ENCODE measurements around the gene ADAMTS3.

ADAMTS3 gene

DNA sequence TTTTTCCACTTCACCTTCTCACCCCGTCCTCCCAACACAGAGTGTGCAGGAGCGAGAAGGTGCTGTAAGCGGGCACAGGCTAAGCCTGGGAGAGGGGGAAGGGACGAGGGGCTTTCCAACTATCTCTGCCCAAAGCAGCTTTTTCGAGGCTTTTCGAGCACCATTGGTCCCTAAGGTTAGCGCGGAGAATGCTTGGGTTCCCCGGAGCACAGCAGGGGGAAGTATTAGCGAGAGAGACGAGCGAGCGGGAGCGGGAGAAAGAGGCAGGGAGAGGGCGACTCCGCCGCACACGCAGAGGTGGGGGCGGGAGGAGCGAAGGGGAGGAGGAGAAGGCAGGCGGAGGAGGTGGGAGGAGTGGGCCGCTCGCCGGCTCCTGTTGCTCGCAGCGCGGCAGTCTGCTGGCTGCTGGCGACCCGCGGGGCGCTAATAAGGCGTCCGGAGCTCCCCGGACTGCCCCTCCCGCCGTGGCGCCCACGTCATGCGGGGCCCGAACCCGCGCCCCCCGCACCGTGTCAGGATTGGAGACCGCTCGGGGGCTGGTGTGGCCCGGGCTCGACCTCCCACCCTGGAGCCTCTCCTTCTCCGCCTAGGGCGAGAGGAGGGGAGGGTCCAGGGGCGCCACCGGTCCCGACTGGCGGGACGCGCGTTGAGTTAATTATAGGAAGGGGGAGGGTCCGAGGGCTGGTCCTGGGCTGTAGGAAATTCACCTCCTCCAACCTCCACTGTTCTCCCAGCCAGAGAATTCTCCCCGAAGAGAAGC, at the start of gene ADAMTS3:
Gene ADAMTS3 (minus strand): TSS at position 263 of the 760 bp plus-strand sequence. CDS start 459 bp downstream, outside the sequence.
- DNase-seq = no peak

DNA sequence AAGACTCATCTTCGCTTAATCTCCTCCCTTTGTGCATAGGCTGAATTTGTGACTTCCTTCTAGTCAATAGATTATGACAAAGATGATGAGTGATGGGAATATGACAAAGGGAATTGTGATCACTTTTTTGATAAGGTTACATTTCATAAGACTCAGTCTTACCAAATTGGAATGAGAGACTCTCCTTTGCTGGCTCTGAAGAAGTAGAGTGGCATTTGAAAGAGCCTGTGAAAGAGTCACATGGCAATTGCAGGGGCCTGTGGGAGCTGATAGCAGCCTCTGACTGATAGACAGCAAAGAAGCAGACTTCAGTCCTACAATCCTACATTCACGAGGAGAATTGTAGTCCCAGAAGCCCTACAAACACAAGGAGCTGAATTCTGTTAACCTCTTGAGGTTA, 44.9 kb upstream of the ADAMTS3 start:
- DNase-seq = no peak

DNA sequence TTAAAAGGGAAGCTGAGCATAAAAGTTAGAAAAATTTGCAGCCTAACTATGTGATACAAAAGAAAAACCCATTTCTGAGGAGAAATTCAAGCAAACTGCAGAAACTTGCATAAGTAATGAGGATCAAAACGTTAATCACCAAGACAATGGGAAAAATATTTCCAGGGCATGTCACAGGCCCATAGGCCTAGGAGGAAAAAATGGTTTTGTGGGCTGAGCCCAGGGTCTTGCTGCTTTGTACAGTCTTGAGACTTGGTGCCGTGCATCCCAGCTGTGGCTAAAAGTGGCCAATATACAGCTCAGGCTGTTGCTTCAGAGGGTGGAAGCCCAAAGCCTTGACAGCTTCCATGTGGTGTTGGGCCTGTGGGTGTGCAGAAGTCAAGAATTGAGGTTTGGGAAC, 37.7 kb upstream of the ADAMTS3 start:
- DNase-seq = no peak

DNA sequence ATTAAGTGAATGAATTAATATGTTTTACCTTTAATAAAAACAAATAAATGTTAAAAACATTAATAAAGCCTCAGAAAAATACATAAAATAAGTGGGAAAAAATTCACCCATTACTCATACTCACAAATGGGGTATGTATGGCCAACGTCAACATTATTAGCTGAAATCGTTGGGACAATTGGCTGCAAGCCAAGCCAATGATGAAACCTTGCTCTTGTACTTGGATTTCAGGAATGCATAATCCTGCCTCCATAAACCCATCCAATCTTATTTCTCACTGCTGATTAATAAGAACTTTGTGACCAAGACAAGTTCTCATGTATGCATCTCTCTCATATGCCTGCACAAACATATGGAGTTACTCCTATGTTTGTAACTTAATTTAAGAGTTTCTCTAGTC, 35.3 kb upstream of the ADAMTS3 start:
- DNase-seq = no peak

DNA sequence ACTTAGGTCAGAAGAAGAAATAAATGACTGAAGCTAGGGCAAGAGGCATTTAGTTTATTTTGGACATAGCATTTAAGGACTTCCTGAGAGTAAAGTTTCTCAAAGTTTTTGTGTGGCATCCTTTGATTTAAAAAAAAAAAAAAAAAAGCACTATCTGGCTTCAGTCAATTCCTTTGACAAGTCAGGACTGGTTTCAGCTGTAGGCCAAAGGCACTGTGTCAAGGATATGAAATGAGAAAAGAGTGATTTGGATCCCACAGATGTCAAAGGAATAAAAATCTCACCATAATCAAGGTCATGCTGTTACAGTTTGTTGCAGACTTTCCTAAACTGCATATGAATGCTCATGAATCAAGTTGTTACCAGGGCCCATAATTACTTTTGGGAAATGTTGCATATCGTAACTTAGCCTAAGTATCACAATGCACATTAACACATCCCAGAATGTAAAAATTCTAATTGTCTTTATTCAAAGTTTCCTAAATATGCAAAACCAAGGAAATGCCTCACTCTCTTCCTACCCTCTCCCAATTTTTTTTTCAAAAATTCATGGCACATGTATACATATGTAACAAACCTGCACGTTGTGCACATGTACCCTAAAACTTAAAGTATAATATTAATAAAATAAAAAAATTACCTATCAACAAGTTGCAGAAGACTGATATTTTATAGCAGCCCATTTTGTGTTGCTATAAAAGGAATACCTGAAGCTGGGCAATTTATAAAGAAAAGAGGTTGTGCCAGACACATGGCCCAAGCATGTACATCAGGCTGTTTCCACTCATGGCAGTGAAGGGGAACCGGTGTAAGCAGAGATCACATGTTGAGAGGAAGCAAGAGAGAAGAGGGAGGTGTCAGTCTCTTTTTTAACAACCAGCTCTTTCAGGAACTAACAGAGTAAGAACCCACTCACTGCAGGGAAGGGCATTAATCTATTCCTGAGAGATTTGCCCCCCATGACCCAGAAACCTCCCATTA, 33.7 kb upstream of the ADAMTS3 start:
- DNase-seq = no peak

DNA sequence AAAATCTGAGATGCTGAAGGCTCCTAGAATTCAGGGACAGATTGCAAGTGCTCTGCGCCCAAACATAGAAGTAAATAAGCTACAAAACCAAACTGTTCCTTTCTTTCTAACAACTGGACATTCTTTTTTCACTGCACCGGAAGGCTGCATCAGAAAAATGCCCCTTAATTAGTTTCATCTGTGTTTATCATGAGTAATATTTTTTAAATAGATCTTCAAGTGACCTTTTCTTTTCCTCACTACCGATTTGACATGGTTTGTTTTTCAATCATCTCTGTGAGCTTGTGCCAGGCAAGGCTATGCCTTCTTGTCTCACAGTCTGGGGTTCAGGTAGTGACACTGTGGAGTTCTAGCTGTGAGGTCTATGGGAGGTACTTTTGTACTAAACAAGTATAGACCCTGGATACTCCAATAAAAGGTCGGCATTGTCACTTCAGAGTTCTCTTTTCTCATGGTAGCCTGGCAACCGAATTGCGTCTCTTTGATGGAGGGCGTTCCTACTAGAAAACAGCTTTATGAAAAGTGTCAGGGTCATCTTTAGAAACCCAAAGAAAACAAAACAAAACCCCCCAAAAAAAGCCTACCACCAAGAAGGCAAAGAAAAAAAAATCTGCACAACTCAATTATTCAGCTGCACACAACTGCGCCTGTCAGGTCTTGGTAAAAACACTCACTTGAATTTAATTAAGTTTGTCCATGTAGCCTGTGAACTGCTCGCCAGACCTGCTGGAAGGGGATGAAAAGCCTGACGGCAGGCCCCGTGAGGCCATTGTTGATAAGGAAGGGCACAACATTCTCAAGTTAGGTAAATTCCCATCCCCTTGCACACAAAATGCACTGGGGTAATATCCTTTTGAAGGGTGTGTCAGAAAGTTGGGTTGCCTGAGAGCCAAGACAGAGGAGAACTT, 22.8 kb upstream of the ADAMTS3 start:
- DNase-seq = no peak

DNA sequence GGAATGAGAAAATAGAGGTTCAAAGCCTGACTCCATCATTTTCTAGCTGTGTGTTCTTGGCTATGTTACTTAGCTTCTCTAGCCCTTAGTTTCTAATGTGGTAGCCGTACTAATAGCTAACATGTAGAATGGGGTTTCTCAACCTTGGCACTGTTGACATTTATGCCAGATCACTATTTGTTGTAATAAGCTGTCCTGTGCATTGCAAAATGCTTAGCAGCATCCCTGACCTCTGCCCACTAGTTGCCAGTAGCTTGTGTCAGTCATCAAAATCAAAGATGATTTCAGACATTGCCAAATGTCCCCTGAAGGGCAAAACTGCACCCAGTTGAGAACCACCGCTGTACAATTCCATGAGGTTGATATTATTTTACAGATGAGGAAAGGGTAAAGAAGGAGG, 18.3 kb upstream of the ADAMTS3 start:
- no peak for DNase-seq

DNA sequence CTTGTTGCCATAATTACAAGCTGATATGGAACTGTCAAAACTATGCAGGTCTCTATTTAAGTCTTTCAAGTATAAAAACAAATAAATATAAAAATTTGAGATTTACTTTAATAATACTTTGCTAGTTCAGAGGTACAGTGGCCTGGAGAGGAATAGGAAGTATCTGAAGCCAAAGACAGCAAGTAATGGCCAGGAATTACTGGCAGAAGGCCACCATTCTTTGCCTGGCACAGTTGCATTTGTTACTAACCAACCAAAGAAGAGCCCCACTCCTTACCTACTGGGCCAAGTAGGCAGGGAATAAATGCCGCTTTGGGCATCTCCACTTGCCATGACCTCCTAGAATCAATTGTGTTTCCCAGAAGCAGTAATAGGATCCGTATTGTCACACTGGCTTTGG, 13.8 kb upstream of the ADAMTS3 start:
- DNase-seq = no peak

DNA sequence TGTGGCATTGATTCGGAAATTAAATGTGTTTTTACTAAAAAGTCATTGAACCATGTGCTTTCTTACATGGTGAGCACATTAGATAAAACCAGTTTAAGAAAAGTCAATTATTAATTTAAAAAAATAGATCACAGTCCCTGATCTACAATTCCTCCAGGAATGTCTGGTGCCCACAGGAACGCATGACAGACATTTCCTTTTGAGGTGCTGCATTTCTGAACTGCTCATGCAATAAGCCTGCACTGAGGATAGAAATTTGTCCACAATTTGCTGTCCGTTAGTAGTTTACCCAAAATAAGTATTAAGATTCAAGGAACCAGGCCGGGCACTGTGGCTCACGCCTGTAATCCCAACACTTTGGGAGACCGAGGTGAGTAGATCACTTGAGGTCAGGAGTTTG, 8.2 kb upstream of the ADAMTS3 start:
- DNase-seq = no peak

DNA sequence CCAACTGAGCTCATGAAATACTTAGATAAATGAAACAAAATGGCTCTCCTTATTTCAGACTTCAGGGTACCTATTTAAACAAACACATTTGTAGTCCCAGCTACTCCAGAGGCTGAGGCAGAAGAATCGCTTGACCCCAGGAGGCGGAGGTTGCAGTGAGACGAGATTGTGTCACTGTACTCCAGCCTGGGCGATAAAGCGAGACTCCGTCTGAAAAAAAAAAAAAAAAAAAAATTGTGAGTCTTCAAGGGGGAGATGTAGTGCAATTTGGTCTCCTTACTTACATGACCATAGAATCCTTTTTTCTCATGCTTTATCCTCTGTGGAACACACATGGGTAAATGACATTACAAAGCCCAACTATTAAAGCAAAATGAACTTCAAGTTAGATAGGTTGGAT, 2.3 kb upstream of the ADAMTS3 start:
- no peak for DNase-seq

DNA sequence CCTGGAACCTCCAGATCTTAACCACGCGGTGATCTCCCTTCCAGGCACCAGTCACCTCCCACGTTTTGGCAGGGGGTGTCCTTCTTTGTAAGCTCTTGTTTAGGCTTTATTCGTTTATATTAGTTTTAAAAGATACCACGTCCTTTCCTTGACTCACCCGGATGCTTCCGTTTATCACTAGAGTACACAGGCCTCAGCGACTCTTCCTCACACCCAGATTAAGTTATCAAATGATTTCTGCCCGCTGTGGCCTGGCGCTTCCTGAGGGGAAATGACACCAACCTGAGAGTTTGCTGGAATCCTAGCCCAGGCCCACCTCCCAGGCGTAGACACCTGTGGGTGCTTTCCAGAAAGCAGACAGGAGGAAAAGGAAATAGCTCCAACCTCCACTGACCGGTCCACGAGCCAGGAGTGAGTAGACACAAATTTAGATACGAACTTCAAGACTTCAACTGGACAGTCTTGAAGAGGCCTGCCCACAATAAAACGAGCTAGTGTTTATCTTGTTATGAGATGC, 756 bp upstream of the ADAMTS3 start:
- no peak for DNase-seq

DNA sequence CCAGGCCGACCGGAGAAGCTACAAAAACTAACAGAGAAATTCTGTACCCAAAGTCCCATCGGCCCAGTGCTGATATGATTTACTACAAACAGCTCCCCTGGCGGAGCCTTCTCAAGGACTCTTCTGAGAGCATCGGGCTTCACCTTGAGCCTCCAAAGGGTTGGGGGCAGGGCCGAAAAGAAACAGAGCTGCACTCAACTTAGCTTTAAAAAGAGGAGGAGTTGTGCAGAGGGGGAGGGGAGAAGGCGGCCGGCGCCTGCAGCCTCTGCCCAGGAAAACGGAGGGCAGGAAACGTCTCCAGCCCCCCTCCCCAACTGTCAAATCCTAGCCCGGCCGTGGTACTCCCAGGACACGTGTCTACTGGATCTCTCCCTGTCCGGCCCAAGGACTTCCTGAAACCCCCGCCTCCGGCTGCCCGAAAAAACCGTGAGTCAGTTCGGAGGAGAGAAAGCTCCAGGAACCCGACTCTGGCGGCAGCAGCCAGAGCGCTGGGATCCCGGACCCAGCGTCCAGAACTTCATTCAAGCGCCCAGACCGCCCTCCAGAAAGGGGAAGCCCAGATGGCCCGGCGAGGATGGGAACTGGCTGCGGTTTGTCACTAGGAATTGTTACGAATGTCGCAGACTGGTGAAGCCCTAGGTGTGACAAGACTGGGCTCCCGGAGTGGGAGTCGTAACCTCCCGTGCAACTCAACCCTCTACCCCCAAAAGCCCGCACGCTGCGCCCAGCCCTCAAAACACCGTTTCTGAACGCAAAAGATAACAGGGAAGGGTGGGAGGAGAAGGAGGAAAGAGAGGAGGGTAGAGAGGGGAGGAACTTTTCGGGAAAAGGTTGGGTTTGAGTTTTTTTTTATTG, 973 bp downstream of the ADAMTS3 start:
- no peak for DNase-seq

DNA sequence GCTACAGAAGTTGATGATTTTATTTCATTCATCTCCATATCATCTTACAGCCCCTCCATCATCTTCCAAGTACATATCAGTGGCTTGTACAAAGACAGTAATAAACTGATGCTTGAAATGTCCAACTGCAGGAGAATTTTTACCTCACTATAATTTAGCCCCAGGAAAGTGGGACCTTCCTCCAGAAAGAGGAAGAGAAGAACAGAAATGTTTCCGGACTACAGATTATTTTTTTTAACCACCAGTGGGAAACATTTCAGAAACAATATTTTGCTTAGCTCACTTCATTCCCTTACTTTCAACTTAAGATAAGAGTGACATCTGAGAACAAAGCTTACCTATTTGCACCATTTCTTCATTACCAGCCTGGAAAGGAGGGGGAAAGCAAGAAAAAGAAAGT, 2.0 kb downstream of the ADAMTS3 start:
- no peak for DNase-seq

DNA sequence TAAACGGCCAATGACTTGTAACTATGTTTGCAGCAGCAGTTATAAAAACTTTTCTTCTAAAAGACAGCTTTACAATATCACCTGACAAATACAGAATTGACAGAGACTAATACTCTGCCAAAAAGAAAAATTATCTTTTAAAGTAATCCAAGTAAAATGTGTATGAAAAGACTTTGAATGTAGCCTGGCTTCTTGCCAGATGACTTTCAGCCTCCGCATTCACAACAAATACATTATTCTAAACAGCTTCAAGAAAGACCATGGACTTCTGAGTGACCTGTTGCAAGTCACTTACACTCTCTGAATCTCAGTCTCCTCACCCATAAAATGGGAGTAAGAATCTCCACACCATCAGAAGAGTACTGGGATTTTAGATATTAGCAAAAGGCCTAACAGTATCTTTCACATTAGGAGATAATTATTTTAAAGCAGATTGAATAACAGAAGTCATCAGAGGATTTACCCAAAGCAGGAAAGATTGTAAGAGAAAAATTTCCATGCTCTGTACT, 2.5 kb downstream of the ADAMTS3 start:
- DNase-seq = no peak

DNA sequence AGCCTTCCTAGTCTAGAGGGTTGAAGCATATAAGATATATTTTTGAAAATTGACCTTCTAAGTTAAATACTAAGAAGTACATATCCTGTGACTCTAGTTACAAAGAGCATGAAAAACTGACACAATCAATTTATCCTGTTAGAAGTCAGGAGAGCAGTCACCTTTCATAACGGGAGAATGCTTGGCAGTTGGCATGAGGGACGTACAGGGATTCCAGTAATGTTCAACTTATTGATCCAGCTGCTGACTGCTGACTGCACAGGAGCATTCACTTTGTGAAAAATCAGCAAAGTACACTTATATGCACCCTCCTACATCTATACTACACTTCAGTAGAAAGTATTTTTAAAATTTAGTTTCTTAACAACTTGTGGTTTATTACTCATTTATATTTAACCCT, 4.2 kb downstream of the ADAMTS3 start:
- DNase-seq = no peak

DNA sequence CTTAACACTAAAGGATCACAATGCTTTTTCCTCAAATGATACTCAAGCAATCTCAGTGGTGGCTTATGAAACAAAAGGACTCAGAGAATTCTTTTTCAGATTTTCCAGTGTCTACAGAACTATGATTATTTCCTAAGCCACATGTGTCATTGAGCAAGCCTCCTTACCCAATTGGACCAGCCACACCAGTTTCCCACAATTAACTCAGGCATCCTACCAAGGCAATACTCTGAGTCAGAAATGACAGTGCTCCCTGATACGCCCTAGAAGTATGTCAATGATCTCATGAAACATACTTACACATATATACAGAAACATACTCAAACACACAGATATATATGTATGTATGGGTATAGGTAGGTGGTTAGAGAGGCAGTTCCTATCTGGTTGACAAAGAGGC, 4.8 kb downstream of the ADAMTS3 start:
- DNase-seq = no peak

DNA sequence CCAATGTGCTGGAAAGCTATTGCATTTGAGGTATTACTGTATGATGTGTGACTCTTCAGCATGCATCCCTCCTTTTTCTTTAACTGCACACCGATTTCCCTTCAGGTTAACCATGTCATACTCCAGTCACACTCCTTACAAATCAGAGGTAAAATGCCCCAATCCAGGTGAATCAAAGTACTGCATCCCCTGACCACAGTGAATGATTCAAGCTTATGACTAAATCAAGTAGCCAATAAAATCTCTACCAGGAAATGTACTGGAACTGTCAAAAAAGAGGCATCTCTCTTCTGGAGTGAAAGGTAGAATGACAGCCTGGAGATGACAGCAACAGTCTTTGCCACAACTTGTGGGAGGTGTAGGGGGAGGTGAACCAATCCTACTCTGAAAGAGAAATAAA, 10.4 kb downstream of the ADAMTS3 start:
- no peak for DNase-seq

DNA sequence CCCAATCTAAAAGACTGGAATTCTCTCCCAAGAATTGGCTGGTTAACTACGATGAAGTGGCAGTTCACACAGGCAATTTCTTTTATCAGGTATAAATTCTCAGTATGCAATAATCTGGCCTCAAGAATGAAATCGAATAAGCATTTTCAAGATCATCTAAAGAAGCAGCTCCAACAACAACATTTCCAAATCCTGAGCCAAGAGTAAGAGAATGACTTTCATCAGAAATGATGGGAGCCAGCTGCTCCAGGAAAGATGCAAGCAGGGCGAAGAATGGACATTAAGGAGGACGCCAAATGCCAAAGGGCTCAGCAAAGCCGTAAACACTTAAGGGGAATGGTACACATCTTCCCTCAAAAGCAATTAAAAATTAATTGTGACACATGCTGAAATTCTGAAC, 12.0 kb downstream of the ADAMTS3 start:
- no peak for DNase-seq

DNA sequence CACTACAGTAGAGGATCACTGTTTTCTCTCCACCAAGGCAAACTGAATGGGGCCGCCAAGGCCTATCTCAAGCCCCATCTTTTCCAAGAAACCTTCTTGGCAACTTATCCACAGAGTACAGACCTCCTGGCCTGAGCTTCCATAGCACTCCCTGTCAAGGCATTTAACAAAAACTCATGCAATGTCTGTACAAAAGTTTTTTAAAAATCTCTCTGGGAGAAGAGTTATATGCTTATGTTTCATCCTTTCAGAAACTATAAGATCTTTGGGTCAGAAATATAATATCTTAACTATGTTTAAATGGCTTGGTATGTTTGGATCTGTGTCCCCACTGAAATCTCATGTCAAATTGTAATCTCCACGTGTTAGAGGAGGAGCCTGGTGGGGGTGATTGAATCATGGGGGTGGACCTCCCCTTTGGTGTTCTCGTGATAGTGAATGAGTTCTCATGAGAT, 13.6 kb downstream of the ADAMTS3 start:
- DNase-seq = no peak

DNA sequence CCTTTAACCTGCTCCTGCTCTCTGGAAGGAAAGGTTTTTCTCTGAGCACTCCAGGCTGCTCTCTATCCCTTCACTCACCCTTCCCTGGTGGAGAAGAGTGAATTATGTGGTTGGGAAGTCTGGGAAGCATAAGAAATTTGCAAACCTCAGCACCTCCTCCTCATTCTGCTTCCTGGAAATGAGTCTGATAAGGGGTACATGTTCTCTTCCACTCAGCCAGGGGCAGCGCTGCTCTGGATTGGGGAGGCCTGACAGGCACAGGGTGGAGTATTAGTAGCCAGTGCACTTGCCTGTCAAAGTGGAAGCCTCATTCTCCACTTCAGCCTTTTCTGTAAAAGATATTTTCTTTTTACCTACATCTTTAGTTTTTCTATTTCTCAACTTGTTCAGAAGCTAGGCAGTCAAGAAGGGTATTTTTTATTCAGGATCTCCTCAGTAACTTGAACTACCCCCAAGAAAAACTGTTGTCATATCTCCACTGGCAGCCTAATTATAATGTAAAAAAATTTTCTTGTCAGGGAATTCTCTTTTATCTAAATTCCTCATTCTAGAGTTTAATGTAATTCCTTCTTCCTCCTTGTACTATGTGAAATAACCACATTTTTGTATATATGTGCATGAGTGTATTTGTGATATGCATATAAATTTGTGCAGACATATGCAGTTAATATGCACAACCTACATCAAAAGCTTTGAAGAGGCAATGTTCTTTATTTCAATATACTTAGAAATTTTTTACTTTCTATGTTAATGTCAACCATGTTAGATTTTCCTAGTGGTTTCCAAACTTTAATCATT, 15.3 kb downstream of the ADAMTS3 start:
- no peak for DNase-seq

DNA sequence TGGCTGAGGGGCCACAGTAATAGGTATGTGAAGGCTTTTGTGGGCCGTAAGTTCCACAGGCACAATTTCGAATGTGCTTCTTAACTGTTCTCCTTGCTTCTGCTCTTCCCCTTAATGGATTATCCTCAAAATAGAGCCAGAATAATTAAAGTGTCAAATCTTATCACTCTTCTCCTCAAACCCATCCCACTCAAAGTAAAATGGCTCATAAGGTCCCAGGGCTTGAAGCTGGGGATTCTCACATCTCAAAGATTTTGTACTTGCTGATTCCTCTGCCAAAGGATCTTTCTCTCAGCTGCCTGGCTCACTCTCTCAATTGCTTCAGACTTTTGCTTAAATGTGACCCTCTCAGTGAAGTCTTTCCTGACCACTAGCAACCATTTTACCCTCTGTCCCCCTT, 16.6 kb downstream of the ADAMTS3 start:
- no peak for DNase-seq

All from DMS153 (cell line).